HFF-Myc (cell line): ENCODE measurements around the gene ST7.

Source experiments
- DNase-seq: peaks from one replicate; pipeline ENCODE4 v3.0.0-alpha.2; 2011; ENCODE audit warnings: low read depth; ENCODE audit errors: extremely low read depth
- H3K4me3 ChIP-seq: replicated peaks from 2 replicates; pipeline ENCODE4 v1.5.1; 2011; ENCODE audit warnings: low read depth, mild to moderate bottlenecking, control low read depth, low read length
- TF ChIP-seq, protein P1 (sequence below): IDR thresholded peaks from 2 replicates; pipeline ENCODE4 v1.5.1; 2012; ENCODE audit warnings: mild to moderate bottlenecking, low read depth, low read length, control low read depth; ENCODE audit errors: missing control alignments

ST7 gene

GRCh38 chr7:117011419-117012260, 58.3 kb downstream of the ST7 start:
- TF ChIP-seq, protein P1, sequence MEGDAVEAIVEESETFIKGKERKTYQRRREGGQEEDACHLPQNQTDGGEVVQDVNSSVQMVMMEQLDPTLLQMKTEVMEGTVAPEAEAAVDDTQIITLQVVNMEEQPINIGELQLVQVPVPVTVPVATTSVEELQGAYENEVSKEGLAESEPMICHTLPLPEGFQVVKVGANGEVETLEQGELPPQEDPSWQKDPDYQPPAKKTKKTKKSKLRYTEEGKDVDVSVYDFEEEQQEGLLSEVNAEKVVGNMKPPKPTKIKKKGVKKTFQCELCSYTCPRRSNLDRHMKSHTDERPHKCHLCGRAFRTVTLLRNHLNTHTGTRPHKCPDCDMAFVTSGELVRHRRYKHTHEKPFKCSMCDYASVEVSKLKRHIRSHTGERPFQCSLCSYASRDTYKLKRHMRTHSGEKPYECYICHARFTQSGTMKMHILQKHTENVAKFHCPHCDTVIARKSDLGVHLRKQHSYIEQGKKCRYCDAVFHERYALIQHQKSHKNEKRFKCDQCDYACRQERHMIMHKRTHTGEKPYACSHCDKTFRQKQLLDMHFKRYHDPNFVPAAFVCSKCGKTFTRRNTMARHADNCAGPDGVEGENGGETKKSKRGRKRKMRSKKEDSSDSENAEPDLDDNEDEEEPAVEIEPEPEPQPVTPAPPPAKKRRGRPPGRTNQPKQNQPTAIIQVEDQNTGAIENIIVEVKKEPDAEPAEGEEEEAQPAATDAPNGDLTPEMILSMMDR, result no peak
- no peak overlapping the region for H3K4me3 ChIP-seq
- DNase-seq, result no peak

- no peak overlapping the region for H3K4me3 ChIP-seq
- TF ChIP-seq, protein P1, result no peak
- DNase-seq, result no peak
These were observed 59.0 kb downstream of the ST7 start for GRCh38 chr7:117012284-117012683.

DNA sequence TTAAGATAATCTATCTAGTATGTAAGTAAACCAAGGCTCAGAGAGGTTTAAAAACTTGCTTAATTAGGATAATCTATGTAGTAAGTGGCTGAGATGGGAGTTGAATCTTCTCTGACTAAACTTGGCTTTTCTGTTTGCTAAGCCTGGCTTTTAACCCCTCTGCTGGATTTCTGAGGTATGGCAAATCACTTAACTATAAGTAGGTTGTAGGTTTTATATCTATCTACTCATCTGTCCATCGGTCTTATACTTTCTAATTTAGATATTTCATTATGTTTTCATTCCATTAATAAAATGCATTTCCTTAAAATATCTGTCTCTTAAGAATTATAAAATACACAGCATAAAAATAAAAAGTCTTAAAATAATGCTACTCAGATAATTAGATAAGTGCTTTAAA, 59.4 kb downstream of the ST7 start:
- TF ChIP-seq, protein P1, result peak; percentile 37
- DNase-seq, result no peak
- H3K4me3 ChIP-seq, result no peak overlapping the region

GRCh38 chr7:117014099-117014656, 60.9 kb downstream of the ST7 start:
- no peak for DNase-seq
- H3K4me3 ChIP-seq, result no peak overlapping the region
- TF ChIP-seq, protein P1, result no peak

DNA sequence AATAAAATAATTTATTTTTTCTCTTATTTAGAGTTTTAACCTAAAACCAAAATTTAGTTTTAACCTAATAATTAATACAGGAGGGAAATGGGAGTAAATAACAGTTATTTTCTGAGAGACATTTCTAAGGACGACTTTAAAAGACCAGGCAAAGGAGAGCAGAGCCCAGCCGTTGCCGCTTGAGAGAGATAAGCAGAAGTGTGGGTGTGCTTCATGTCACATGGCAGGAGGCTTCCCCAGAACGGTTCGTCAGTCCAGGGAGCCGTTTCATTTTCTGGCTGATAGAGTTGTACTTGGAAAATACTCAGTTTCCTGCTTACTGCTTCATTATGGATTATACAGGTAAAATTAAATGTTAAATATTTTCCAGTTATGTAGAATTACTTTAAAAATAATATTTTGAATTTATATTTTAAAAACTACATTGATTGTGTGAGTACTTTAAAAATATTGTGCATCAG, 61.4 kb downstream of the ST7 start:
- TF ChIP-seq, protein P1, result no peak
- no peak for DNase-seq
- no peak overlapping the region for H3K4me3 ChIP-seq

DNA sequence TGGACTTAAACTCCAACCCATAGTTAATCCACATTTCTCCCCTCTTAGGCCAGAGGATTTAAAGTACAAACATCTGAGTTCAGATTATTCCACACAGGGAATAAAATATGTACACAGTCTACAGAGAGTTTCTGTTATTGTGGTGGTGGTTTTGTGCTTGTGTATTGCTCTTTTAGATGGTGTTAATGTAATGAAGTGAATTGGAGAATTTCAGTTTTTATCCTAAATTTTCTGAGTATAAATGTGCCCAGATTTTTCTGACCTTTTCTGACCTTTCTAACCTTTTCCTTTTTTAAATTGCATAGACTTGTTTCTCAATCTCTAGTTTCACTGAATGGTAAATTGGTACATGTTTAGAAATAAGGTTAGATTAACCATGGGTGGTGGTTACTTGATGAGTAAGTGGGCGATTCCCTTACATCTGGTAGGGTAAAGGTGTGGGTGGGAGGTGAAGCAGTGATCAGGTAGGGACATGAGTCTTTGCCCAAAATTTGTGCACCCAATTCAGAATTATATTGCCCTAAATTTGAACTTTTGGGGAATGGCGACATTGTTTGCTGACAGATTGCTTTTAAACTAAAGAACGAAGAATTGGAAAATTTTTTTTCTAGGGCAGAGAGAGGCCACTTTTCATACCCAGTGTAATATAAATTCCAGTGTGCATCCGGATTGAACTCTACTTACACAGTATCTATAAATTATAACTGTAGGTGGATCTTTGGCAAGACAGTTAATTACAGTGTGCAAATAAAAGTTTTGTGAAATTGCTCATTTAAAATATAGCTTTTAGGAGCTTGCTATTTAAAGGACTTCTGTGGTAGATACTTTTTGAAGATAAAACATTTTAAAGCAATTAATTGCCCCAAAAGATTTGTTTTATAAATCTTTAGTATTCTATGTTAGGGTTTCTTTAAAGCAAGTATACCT, 62.2 kb downstream of the ST7 start:
- no peak for DNase-seq
- H3K4me3 ChIP-seq, result no peak overlapping the region
- TF ChIP-seq, protein P1, result no peak
